GM12801 (cell line): Measurements from ENCODE around the gene STX12.
A peak's percentile ranks its signal among the peaks of the same experiment; 100 is the strongest.

ENCODE experiments used
- CTCF ChIP-seq: IDR thresholded peaks from one replicate; pipeline ENCODE4 v1.5.1; 2011; ENCODE audit warnings: control low read depth; ENCODE audit not compliant: insufficient read length; ENCODE audit errors: extremely low read depth

Gene STX12

DNA sequence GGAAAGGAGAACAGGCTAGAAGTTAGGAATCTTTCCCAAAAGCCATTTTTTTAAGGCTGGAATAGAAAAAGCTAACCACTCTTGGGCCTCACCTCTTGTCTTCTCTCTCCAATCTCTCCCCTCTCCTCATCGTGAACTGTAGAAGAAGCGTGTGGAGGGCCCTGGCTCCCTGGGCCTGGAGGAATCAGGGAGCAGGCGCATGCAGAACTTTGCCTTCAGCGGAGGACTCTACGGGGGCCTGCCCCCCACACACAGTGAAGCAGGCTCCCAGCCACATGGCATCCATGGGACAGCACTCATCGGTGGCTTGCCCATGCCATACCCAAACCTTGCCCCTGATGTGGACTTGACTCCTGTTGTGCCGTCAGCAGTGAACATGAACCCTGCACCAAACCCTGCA lies 76.9 kb downstream of the STX12 start:
- no peak for TF ChIP-seq CTCF

GRCh38 chr1:27855085-27855484 lies 82.1 kb downstream of the STX12 start:
- no peak for TF ChIP-seq CTCF

DNA sequence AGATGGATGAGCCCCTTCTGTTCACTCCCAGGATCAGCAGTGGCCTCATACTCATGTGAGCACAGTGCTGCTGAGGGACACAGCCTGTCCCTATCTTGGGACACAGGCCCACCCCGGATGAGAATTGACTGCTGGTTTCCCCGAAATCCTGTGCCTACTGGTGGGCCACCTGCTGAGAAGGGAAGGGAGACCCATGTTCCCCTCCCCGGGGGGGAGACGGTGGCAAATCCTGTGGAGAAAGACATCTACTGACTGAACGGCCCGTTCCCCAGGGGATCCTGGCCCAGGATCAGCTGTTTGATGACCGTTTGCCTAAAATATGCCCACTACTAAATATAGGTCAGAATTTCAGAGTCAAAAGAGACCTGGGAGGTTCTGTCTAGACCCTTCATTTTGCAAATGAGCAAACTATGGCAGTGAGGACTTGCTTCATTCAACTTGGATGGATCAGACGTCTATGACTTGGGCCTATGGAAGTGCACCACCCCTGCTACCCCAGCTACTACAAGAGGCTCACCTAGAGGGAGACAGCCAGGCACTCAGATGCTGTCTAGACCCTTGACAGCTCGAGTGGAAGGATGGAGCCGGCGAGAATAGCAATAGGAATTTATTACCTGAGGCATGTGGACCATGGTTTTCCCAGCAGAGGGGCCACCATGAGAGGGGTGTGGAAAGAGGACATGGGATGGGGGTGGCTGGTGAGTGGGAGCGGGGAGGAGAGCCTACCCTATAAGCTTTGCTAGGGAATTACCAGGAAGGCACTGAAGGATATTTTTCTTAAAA lies 83.7 kb downstream of the STX12 start:
- no peak for TF ChIP-seq CTCF

GRCh38 chr1:27858072-27858948 lies 85.3 kb downstream of the STX12 start:
- peak; percentile 96 for TF ChIP-seq CTCF

DNA sequence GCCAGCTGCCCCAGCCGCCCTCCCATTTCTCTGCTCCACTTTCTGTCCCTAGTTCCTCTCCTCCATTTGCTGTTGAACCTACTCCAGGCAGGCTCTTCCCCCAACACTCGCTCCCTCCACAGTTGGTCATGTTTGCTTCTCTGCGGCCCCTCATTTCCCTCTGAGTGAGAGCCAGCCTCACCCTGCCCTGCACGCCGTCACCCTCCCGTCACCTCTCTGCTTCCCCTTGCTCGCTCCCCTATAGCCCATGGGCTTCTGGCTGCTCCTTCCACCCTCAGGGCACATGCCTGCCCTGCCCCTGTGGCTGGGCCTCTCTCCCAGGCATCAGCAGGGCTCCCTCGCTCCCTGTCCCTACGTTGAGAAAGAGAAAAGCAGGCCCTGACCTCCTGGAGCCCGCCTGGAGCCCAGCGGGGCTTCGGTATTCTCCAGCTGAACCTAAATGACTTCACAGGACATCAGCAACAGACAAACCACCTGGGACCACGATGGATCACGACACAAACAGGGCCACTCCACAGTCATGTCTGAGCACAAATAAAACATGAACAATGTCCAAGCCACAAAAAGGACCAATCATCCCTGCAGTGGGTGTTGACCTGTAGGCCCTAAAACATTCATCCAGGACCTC lies 86.0 kb downstream of the STX12 start:
- TF ChIP-seq CTCF = no peak

DNA sequence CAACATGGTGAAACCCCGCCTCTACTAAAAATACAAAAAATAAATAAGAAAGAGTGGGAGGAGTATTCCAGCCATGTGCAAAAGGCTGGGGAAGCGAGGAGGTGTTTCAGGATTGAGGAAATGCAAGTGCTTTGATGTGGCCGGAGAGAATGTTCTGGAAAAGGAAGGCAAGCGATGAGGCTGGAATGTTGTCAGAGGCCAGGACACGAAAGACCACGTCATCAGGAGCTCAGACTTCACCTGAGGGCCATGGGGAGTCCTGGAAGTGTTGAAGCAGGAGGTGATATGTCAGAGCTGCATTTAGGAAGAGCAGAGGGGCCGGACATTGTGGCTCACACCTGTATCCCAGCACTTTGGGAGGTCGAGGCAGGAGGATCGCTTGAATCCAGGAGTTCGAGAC lies 88.4 kb downstream of the STX12 start:
- no peak for TF ChIP-seq CTCF

DNA sequence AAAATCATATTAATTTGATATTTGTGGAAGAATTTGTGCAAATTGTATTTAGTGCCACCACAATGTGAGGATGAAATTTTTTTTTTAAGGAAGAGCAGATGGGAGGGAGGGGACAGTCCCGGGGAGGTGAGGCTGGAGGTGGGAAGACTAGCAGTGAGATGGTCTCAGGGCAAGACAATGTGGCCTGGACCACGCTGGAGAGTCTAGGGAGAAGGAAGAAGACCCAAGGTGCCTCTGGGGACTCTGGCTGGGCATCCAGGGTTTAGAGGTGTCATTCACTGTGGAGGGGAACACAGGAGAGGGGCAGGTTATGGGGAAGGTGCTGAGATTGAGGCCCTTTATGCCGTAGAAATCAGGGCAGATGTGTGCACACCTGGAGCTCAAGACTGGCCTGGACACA lies 89.0 kb downstream of the STX12 start:
- no peak for TF ChIP-seq CTCF
